NCI-H748 (cell line): Measurements from ENCODE around the gene PEF1.
"Not testable (repeated sequence)": the region's sequence is repeated elsewhere in the genome, so short reads cannot be mapped to it uniquely, and the experiment has no call there.

Source experiments
- DNase-seq: peaks from one replicate; lab custom pipeline; 2025; ENCODE audit not compliant: unreplicated experiment; lab: John Stamatoyannopoulos, UW

The PEF1 gene

GRCh38 chr1:31615414-31615813, 29.3 kb downstream of the PEF1 start:
- no peak for DNase-seq

- no peak for DNase-seq
Observed at GRCh38 chr1:31614414-31615005, 30.2 kb downstream of the PEF1 start.

GRCh38 chr1:31609514-31610118, 35.1 kb downstream of the PEF1 start:
- DNase-seq, result no peak

- DNase-seq, result no peak
Observed at GRCh38 chr1:31607360-31607759, 37.3 kb downstream of the PEF1 start.

GRCh38 chr1:31605908-31606427, 38.7 kb downstream of the PEF1 start:
- no peak for DNase-seq

- DNase-seq, result no peak
Observed at GRCh38 chr1:31602081-31602480, 42.6 kb downstream of the PEF1 start.

GRCh38 chr1:31600641-31601040, 44.0 kb downstream of the PEF1 start:
- DNase-seq, result no peak

GRCh38 chr1:31598980-31599379, 45.7 kb downstream of the PEF1 start:
- DNase-seq, result no peak

GRCh38 chr1:31596737-31597097, 48.0 kb downstream of the PEF1 start:
- no peak for DNase-seq

GRCh38 chr1:31595836-31596736, 48.6 kb downstream of the PEF1 start:
- no peak for DNase-seq

- DNase-seq, result peak; percentile 65
Observed at GRCh38 chr1:31593770-31594632, 50.7 kb downstream of the PEF1 start.

- DNase-seq, result no peak
Observed at GRCh38 chr1:31593136-31593665, 51.5 kb downstream of the PEF1 start.

- no peak for DNase-seq
Observed at GRCh38 chr1:31592132-31592531, 52.5 kb downstream of the PEF1 start.

GRCh38 chr1:31591425-31592093, 53.1 kb downstream of the PEF1 start:
- DNase-seq, result no peak

GRCh38 chr1:31588751-31589515, 55.7 kb downstream of the PEF1 start:
- DNase-seq, result no peak

- DNase-seq, result peak; percentile 55
Observed at GRCh38 chr1:31587720-31588423, 56.8 kb downstream of the PEF1 start.

- not testable (repeated sequence) for DNase-seq
Observed at GRCh38 chr1:31587328-31587699, 57.4 kb downstream of the PEF1 start.

GRCh38 chr1:31586376-31587327, 58.0 kb downstream of the PEF1 start:
- DNase-seq, result no peak
